Calu3 (cell line): ENCODE data around the gene ZNF775. TPM values are rescaled to one million over a fixed set of nuclear protein-coding genes. Genes with fewer than 3 reads are reported as not detected.
"Not testable (repeated sequence)": the region's sequence is repeated elsewhere in the genome, so short reads cannot be mapped to it uniquely, and the experiment has no call there.

Experiments
- BruUV-seq: library from RNA; stranded (reverse); fragments of 400-500 nt; replicated peaks from 2 replicates; lab custom pipeline; 2021; lab: Mats Ljungman, UMichigan
- CTCF ChIA-PET: fragments of 300-600 bp; sonication (Branson Sonifier 250); formaldehyde crosslinking; loops from one replicate; lab custom pipeline; 2022; ENCODE audit warnings: antibody characterized with exemption; lab: Charles Lee
- DNase-seq: peaks from one replicate; pipeline ENCODE4 v3.0.0; 2022
- H3K27ac Mint-ChIP-seq: one replicate; pipeline ENCODE4 v1.8.0; 2022; ENCODE audit warnings: mixed read lengths; ENCODE audit not compliant: unreplicated experiment
- H3K27me3 Mint-ChIP-seq: one replicate; pipeline ENCODE4 v1.8.0; 2022; ENCODE audit warnings: mixed read lengths; ENCODE audit not compliant: unreplicated experiment
- H3K36me3 Mint-ChIP-seq: one replicate; pipeline ENCODE4 v1.8.0; 2022; ENCODE audit warnings: mild to moderate bottlenecking, moderate library complexity, mixed read lengths; ENCODE audit not compliant: insufficient read depth, unreplicated experiment
- H3K4me1 Mint-ChIP-seq: one replicate; pipeline ENCODE4 v1.8.0; 2022; ENCODE audit warnings: mild to moderate bottlenecking, low read depth, mixed read lengths; ENCODE audit not compliant: unreplicated experiment
- H3K4me3 Mint-ChIP-seq: one replicate; pipeline ENCODE4 v1.8.0; 2022; ENCODE audit warnings: mild to moderate bottlenecking, low read depth, moderate library complexity, mixed read lengths; ENCODE audit not compliant: unreplicated experiment
- H3K9me3 Mint-ChIP-seq: one replicate; pipeline ENCODE4 v1.8.0; 2022; ENCODE audit warnings: low read depth, mixed read lengths; ENCODE audit not compliant: unreplicated experiment
- CTCF ChIP-seq: fragments of 200-600 bp; IDR thresholded peaks from one replicate; pipeline ENCODE4 v1.8.0; 2022; ENCODE audit warnings: antibody characterized with exemption; ENCODE audit not compliant: unreplicated experiment
- intact Hi-C: fragments of 100-400 bp; cut with micrococcal nuclease; formaldehyde crosslinking; loops from one replicate; pipeline ENCODE4 v1.10.0; 2022; ENCODE audit not compliant: unreplicated experiment
- total RNA-seq: library from RNA; stranded (reverse); gene quantifications from 2 replicates; pipeline ENCODE4 v1.2.3, GENCODE V29; 2022

Gene ZNF775
- total RNA-seq, 1 experiment from 2014 or later, result 5.8 TPM

GRCh38 chr7:150384406-150385301 lies 5.5 kb downstream of the ZNF775 start:
- Mint-ChIP-seq H3K9me3 (no peaks in the 10 kb centered on the region), H3K4me3 (no peak overlapping the region), H3K27me3 (no peaks in the 10 kb centered on the region), H3K27ac (no peak overlapping the region), H3K4me1 (peaks cover 11% of the 10 kb centered on the region), H3K36me3 (peaks cover 16% of the 10 kb centered on the region)
- TF ChIP-seq CTCF, result no peak
- BruUV-seq, result no TSS peak
- DNase-seq, result no peak
- intact Hi-C loops, result no loop called here
- CTCF ChIA-PET, result no interaction called here

GRCh38 chr7:150385302-150385723 lies 6.2 kb downstream of the ZNF775 start:
- intact Hi-C loops, result no loop called here
- CTCF ChIA-PET, result no interaction called here
- BruUV-seq, result no TSS peak
- Mint-ChIP-seq H3K4me3 (no peak overlapping the region), H3K36me3 (peaks cover 10% of the 10 kb centered on the region), H3K4me1 (peaks cover 4% of the 10 kb centered on the region), H3K9me3 (no peaks in the 10 kb centered on the region), H3K27ac (no peak overlapping the region), H3K27me3 (no peaks in the 10 kb centered on the region)
- no peak for DNase-seq
- TF ChIP-seq CTCF, result no peak

- H3K27me3 Mint-ChIP-seq, H3K4me3 Mint-ChIP-seq, BruUV-seq, H3K4me1 Mint-ChIP-seq, CTCF ChIA-PET, intact Hi-C loops, H3K27ac Mint-ChIP-seq, H3K9me3 Mint-ChIP-seq, DNase-seq, H3K36me3 Mint-ChIP-seq: not testable (repeated sequence)
These were observed 6.8 kb downstream of the ZNF775 start for GRCh38 chr7:150385884-150386283.

- H3K27me3 Mint-ChIP-seq, result no peaks in the 10 kb centered on the region
- CTCF ChIA-PET, result interaction anchor here (0.6 kb wide), 1 partner anchor 57 kb away, joined by 3 read pairs; no protein-coding TSS in a partner anchor
- H3K4me3 Mint-ChIP-seq, result no peak overlapping the region
- H3K36me3 Mint-ChIP-seq, result peaks cover 7% of the 10 kb centered on the region
- no TSS peak for BruUV-seq
- H3K4me1 Mint-ChIP-seq, result no peaks in the 10 kb centered on the region
- intact Hi-C loops, result no loop called here
- TF ChIP-seq CTCF, result no peak
- no peak overlapping the region for H3K27ac Mint-ChIP-seq
- DNase-seq, result no peak
- H3K9me3 Mint-ChIP-seq, result no peaks in the 10 kb centered on the region
These were observed 9.2 kb downstream of the ZNF775 start for GRCh38 chr7:150388306-150388705.
